ENCODE measurements around the gene MORN5. TPM values are rescaled to one million over a fixed set of nuclear protein-coding genes. Genes with fewer than 3 reads are reported as not detected.

Gene MORN5
- total RNA-seq, 1 experiment from 2014 or later = not detected

GRCh38 chr9:122135529-122135859 lies 24.2 kb upstream of the MORN5 start:
- ChIA-PET CTCF (no interaction called here), POLR2A (no interaction called here)
- BruUV-seq (replicated peaks) = no TSS peak
- Histone ChIP-seq H3K9me3 (ENCODE audit: control insufficient read depth, insufficient read depth, low read depth, low read length) (no peaks in the 10 kb centered on the region), H3K27ac (ENCODE audit: low read length) (no peak overlapping the region), H3K27me3 (ENCODE audit: control insufficient read depth, insufficient read depth, low read length) (no peaks in the 10 kb centered on the region), H3K4me3 (ENCODE audit: low read depth in 2 of 2, low read length in 2 of 2) (no peak overlapping the region), H3K36me3 (ENCODE audit: control insufficient read depth, insufficient read depth, low read length) (no peaks in the 10 kb centered on the region), H3K4me1 (ENCODE audit: control insufficient read depth, insufficient read depth, low read length) (peaks cover 3% of the 10 kb centered on the region; the same call in 1 of the 2 replicates)
- ATAC-seq (no peak), DNase-seq (ENCODE audit: low read depth, low spot score) (no peak)
- TF ChIP-seq CTCF (IDR thresholded peaks at IDR 0.05) (no peak), POLR2AphosphoS5 (IDR thresholded peaks at IDR 0.05; ENCODE audit: low read depth, low read length) (no peak), SIN3A (IDR thresholded peaks at IDR 0.05; ENCODE audit: borderline replicate concordance, insufficient read depth, low read depth, low read length) (no peak), TCF7L2 (IDR thresholded peaks at IDR 0.05; ENCODE audit: low read depth, low read length) (no peak), REST (IDR thresholded peaks at IDR 0.05; ENCODE audit: insufficient read depth in 1 of 2, low read depth in 2 of 2, low read length in 1 of 2) (no peak)
- intact Hi-C loops (cut with micrococcal nuclease; ENCODE audit: unreplicated experiment) = no loop called here
- in situ Hi-C loops (cut with HindIII; ENCODE audit: low pct_unique_long_range_greater_than_20kb, low sequenced_read_pairs) = no loop called here

- in situ Hi-C loops (cut with HindIII; ENCODE audit: low pct_unique_long_range_greater_than_20kb, low sequenced_read_pairs) = no loop called here
- Histone ChIP-seq H3K36me3 (ENCODE audit: control insufficient read depth, insufficient read depth, low read length) (no peaks in the 10 kb centered on the region; the same call in none of the 2 replicates), H3K27me3 (ENCODE audit: control insufficient read depth, insufficient read depth, low read length) (no peaks in the 10 kb centered on the region), H3K9me3 (ENCODE audit: control insufficient read depth, insufficient read depth, low read depth, low read length) (no peaks in the 10 kb centered on the region), H3K27ac (ENCODE audit: low read length) (no peak overlapping the region), H3K4me3 (ENCODE audit: low read depth in 2 of 2, low read length in 2 of 2) (no peak overlapping the region), H3K4me1 (ENCODE audit: control insufficient read depth, insufficient read depth, low read length) (peaks cover 3% of the 10 kb centered on the region; the same call in 1 of the 2 replicates)
- intact Hi-C loops (cut with micrococcal nuclease; ENCODE audit: unreplicated experiment) = no loop called here
- TF ChIP-seq TCF7L2 (IDR thresholded peaks at IDR 0.05; ENCODE audit: low read depth, low read length) = no peak
- ATAC-seq (0 out of 2 replicates have a peak, but pooled peaks have one; percentile 60), DNase-seq (ENCODE audit: low read depth, low spot score) (no peak)
- POLR2A ChIA-PET = interaction anchor here (0.7 kb wide), 2 partner anchors 26 to 163 kb away, joined by 3 to 16 read pairs; no protein-coding TSS in a partner anchor
- CTCF ChIA-PET = no interaction called here
- no TSS peak for BruUV-seq (replicated peaks)
These were observed 21.0 kb upstream of the MORN5 start for GRCh38 chr9:122138560-122139268.

All from Panc1 (cell line).